PC-3 (cell line): ENCODE measurements around the gene KANK2. TPM values are rescaled to one million over a fixed set of nuclear protein-coding genes. Genes with fewer than 3 reads are reported as not detected.
A peak's percentile ranks its signal among the peaks of the same experiment; 100 is the strongest.

ENCODE experiments used
- ATAC-seq: fragments of 200-7000 bp; cut with Tn5 transposase; 2 replicates; pipeline ENCODE4 v1.9.1; 2020; ENCODE audit warnings: mild to moderate bottlenecking, moderate library complexity
- BruUV-seq: library from RNA; stranded (reverse); fragments of 400-500 nt; replicated peaks from 2 replicates; lab custom pipeline; 2021; lab: Mats Ljungman, UMichigan
- CTCF ChIA-PET: fragments of 300-600 bp; sonication (Branson Sonifier 250); formaldehyde crosslinking; loops from one replicate; lab custom pipeline; 2022; ENCODE audit warnings: antibody characterized with exemption; lab: Charles Lee
- POLR2A ChIA-PET: fragments of 300-600 bp; sonication (Branson Sonifier 250); formaldehyde crosslinking; loops from one replicate; lab custom pipeline; 2022; ENCODE audit warnings: antibody characterized with exemption; ENCODE audit not compliant: unreplicated experiment; lab: Charles Lee
- DNase-seq: peaks from one replicate; pipeline ENCODE4 v3.0.0-alpha.2; 2015
- H2AFZ ChIP-seq: fragments of 300-600 bp; sonication (generic); 2 replicates; pipeline ENCODE4 v1.6.0; 2016; ENCODE audit warnings: antibody characterized with exemption, low read length
- H3F3A ChIP-seq: fragments of 300-600 bp; sonication (generic); one replicate; pipeline ENCODE4 v1.6.0; 2017; ENCODE audit warnings: antibody characterized with exemption, low read length, control low read depth, mild to moderate bottlenecking; ENCODE audit not compliant: unreplicated experiment
- H3K27ac ChIP-seq: fragments of 300-600 bp; sonication (generic); 2 replicates; pipeline ENCODE4 v1.5.1; 2016; ENCODE audit warnings: mild to moderate bottlenecking, low read length
- H3K27me3 ChIP-seq: fragments of 300-600 bp; sonication (generic); 2 replicates; pipeline ENCODE4 v1.6.1; 2016; ENCODE audit warnings: low read length, mixed read lengths
- H3K36me3 ChIP-seq: fragments of 300-600 bp; sonication (generic); 2 replicates; pipeline ENCODE4 v1.6.1; 2016; ENCODE audit warnings: low read depth, mixed run types, low read length, mixed read lengths
- H3K4me1 ChIP-seq: fragments of 300-600 bp; sonication (generic); 2 replicates; pipeline ENCODE4 v1.5.1; 2016; ENCODE audit warnings: low read length; ENCODE audit not compliant: insufficient read depth
- H3K4me2 ChIP-seq: fragments of 300-600 bp; sonication (generic); 2 replicates; pipeline ENCODE4 v1.6.0; 2016; ENCODE audit warnings: low read length
- H3K4me3 ChIP-seq: fragments of 300-600 bp; sonication (generic); 2 replicates; pipeline ENCODE4 v1.5.1; 2016; ENCODE audit warnings: mild to moderate bottlenecking, low read length, mixed read lengths
- H3K79me2 ChIP-seq: fragments of 300-600 bp; sonication (generic); 2 replicates; pipeline ENCODE4 v1.6.1; 2017; ENCODE audit warnings: low read length, mixed read lengths
- H3K9ac ChIP-seq: fragments of 300-600 bp; sonication (generic); 2 replicates; pipeline ENCODE4 v1.6.0; 2016; ENCODE audit warnings: mild to moderate bottlenecking, low read length
- H3K9me2 ChIP-seq: fragments of 300-600 bp; sonication (generic); replicated peaks from 2 replicates; pipeline ENCODE4 v1.6.1; 2016; ENCODE audit warnings: mixed run types, low read length, mixed read lengths
- H3K9me3 ChIP-seq: fragments of 300-600 bp; sonication (generic); 2 replicates; pipeline ENCODE4 v1.6.1; 2016; ENCODE audit warnings: low read length, mixed read lengths
- H4K20me1 ChIP-seq: fragments of 300-600 bp; sonication (generic); 2 replicates; pipeline ENCODE4 v1.6.1; 2016; ENCODE audit warnings: low read length, mixed read lengths
- CTCF ChIP-seq: fragments of 300-600 bp; sonication (generic); conservative IDR thresholded peaks from 2 replicates; pipeline ENCODE4 v1.5.1; 2017; ENCODE audit warnings: antibody characterized with exemption, low read depth, mild to moderate bottlenecking, low read length
- EZH2 ChIP-seq: fragments of 300-600 bp; sonication (generic); IDR thresholded peaks from one replicate; pipeline ENCODE4 v1.6.1; 2017; ENCODE audit warnings: antibody characterized with exemption, mild to moderate bottlenecking, low read length; ENCODE audit not compliant: unreplicated experiment
- EZH2phosphoT487 ChIP-seq: fragments of 300-600 bp; sonication (generic); IDR thresholded peaks from 2 replicates; pipeline ENCODE4 v1.6.1; 2018; ENCODE audit warnings: mild to moderate bottlenecking, antibody characterized with exemption, low read length, borderline replicate concordance
- intact Hi-C: fragments of 100-400 bp; cut with micrococcal nuclease; formaldehyde crosslinking; loops from 2 replicates; pipeline ENCODE4 v1.9.0; 2023
- total RNA-seq: library from RNA; depleted of rRNA; stranded (reverse); fragments of >200 nt; gene quantifications from 2 replicates; pipeline ENCODE4 v1.2.3, GENCODE V29; 2014

The KANK2 gene
- total RNA-seq, 1 experiment from 2014 or later = 98.4 TPM

GRCh38 chr19:11196406-11197287 lies 698 bp downstream of the KANK2 start:
- DNase-seq (peak; percentile 37), ATAC-seq (peak; percentile 43)
- Histone ChIP-seq H3K9me2 (no peaks in the 10 kb centered on the region), H3K36me3 (peaks cover 18% of the 10 kb centered on the region), H3K4me2 (peak overlapping the region; percentile 100), H3K4me1 (peaks cover 18% of the 10 kb centered on the region), H3F3A (no peaks in the 10 kb centered on the region), H3K27ac (no peak overlapping the region), H3K27me3 (no peaks in the 10 kb centered on the region), H3K4me3 (peak overlapping the region; percentile 98), H3K9ac (peak overlapping the region; percentile 82), H2AFZ (peak overlapping the region; percentile 91), H3K79me2 (peaks cover 19% of the 10 kb centered on the region), H3K9me3 (no peaks in the 10 kb centered on the region), H4K20me1 (no peaks in the 10 kb centered on the region)
- TSS peak; percentile 34 for BruUV-seq
- ChIA-PET POLR2A (interaction anchor here (0.6 kb wide), 1 partner anchor 239 kb away, joined by 5 read pairs; the partner anchor contains the start of gene PRKCSH), CTCF (no interaction called here)
- TF ChIP-seq EZH2phosphoT487 (no peak), CTCF (no peak), EZH2 (no peak)
- intact Hi-C loops = loop anchor here (1.0 to 2.0 kb wide), 2 partner anchors 28 to 58 kb away; no protein-coding TSS in a partner anchor

- Histone ChIP-seq H3K36me3 (peaks cover 18% of the 10 kb centered on the region), H3K9me2 (no peaks in the 10 kb centered on the region), H3K9me3 (no peaks in the 10 kb centered on the region), H4K20me1 (no peaks in the 10 kb centered on the region), H3K9ac (no peak overlapping the region), H3K79me2 (peaks cover 19% of the 10 kb centered on the region), H2AFZ (no peak overlapping the region), H3K27ac (no peak overlapping the region), H3F3A (no peaks in the 10 kb centered on the region), H3K27me3 (no peaks in the 10 kb centered on the region), H3K4me1 (peaks cover 18% of the 10 kb centered on the region), H3K4me2 (peak overlapping the region; percentile 44), H3K4me3 (no peak overlapping the region; the same call in 1 of the 2 replicates)
- BruUV-seq = no TSS peak
- no peak for ATAC-seq
- no peak for DNase-seq
- intact Hi-C loops = loop anchor here (2.0 kb wide), 1 partner anchor 27 kb away; no protein-coding TSS in a partner anchor
- ChIA-PET CTCF (no interaction called here), POLR2A (interaction anchor here (0.6 kb wide), 1 partner anchor 240 kb away, joined by 5 read pairs; the partner anchor contains the start of gene PRKCSH)
- TF ChIP-seq CTCF (no peak), EZH2 (no peak), EZH2phosphoT487 (no peak)
Observed at GRCh38 chr19:11195681-11196080, 1.7 kb downstream of the KANK2 start.
